Endothelial cell of umbilical vein (primary cell): Measurements from ENCODE around the gene CRYL1. TPM values are rescaled to one million over a fixed set of nuclear protein-coding genes. Genes with fewer than 3 reads are reported as not detected.
A peak's percentile ranks its signal among the peaks of the same experiment; 100 is the strongest.

Experiments used
- BruUV-seq: library from RNA; stranded (reverse); fragments of 400-500 nt; replicated peaks from 2 replicates; lab custom pipeline; 2021; lab: Mats Ljungman, UMichigan
- CTCF ChIA-PET: fragments of 300-600, 350-600 bp; sonication (Branson Sonifier 250); formaldehyde crosslinking; loops from one replicate; lab custom pipeline; 2021; ENCODE audit warnings: antibody characterized with exemption, inconsistent platforms; lab: Charles Lee
- POLR2A ChIA-PET: fragments of 300-600, 350-600 bp; sonication (Branson Sonifier 250); formaldehyde crosslinking; loops from one replicate; lab custom pipeline; 2021; ENCODE audit warnings: antibody characterized with exemption, inconsistent platforms; lab: Charles Lee
- DNase-seq: peaks from one replicate; pipeline ENCODE4 v3.0.0-alpha.2; 2011; ENCODE audit warnings: low read depth, low spot score
- FAIRE-seq: peaks from 2 replicates; lab custom pipeline; 2011; peaks lifted over from hg19 to GRCh38; lab: Jason Lieb, UNC
- H2AFZ ChIP-seq: 2 replicates; pipeline ENCODE4 v1.6.0; 2012; ENCODE audit warnings: low read depth, low read length, control low read depth, inconsistent platforms
- H3K27ac ChIP-seq: 2 replicates; pipeline ENCODE4 v1.5.1; 2011; ENCODE audit warnings: low read depth, mild to moderate bottlenecking, control low read depth, low read length, moderate library complexity; ENCODE audit not compliant: insufficient read depth
- H3K27me3 ChIP-seq, 2 experiments: 2 replicates each; pipeline versions ENCODE4 v1.6.0 to v1.6.1; 2011; ENCODE audit warnings: low read length in 2 of 2, mixed read lengths in 1 of 2; ENCODE audit not compliant: control insufficient read depth in 2 of 2, insufficient read depth in 2 of 2
- H3K36me3 ChIP-seq, 2 experiments: 2 replicates in 1 of 2; 3 replicates in 1 of 2; pipeline ENCODE4 v1.5.1; 2011; ENCODE audit warnings: low read length in 2 of 2, mild to moderate bottlenecking in 1 of 2, moderate library complexity in 1 of 2; ENCODE audit not compliant: control insufficient read depth in 2 of 2, insufficient read depth in 2 of 2; ENCODE audit errors: extremely low read depth in 1 of 2
- H3K4me1 ChIP-seq: 3 replicates; pipeline ENCODE4 v1.5.1; 2011; ENCODE audit warnings: mild to moderate bottlenecking, low read length; ENCODE audit not compliant: control insufficient read depth, insufficient read depth; ENCODE audit errors: extremely low read depth
- H3K4me2 ChIP-seq: 2 replicates; pipeline ENCODE4 v1.6.1; 2011; ENCODE audit warnings: low read length, control low read depth, mixed read lengths; ENCODE audit not compliant: insufficient read depth
- H3K4me3 ChIP-seq, 3 experiments: fragments of 200-600 bp in 1 of 3; sonication (generic), shearing (Covaris generic) in 1 of 3; replicated peaks in 1 of 3; 2 replicates each; pipeline ENCODE4 v1.5.1; 2011 to 2016; ENCODE audit warnings: control low read depth in 3 of 3, low read length in 3 of 3, mild to moderate bottlenecking in 2 of 3, inconsistent platforms in 1 of 3, low read depth in 1 of 3, moderate library complexity in 1 of 3; ENCODE audit not compliant: insufficient read depth in 1 of 3
- H3K79me2 ChIP-seq: 2 replicates; pipeline ENCODE4 v1.6.0; 2012; ENCODE audit warnings: low read length, inconsistent platforms; ENCODE audit not compliant: control insufficient read depth, insufficient read depth
- H3K9ac ChIP-seq: replicated peaks from 2 replicates; pipeline ENCODE3; 2011; ENCODE audit warnings: low read length, control low read depth; ENCODE audit not compliant: insufficient read depth; ENCODE audit errors: extremely low read depth
- H3K9me1 ChIP-seq: replicated peaks from 3 replicates; pipeline ENCODE4 v1.6.0; 2011; ENCODE audit warnings: mild to moderate bottlenecking, low read length; ENCODE audit not compliant: control insufficient read depth, insufficient read depth; ENCODE audit errors: extremely low read depth
- H3K9me3 ChIP-seq: replicated peaks from 2 replicates; pipeline ENCODE4 v1.5.1; 2012; ENCODE audit warnings: low read length, inconsistent platforms; ENCODE audit not compliant: control insufficient read depth, insufficient read depth
- H4K20me1 ChIP-seq: replicated peaks from 2 replicates; pipeline ENCODE3; 2011; ENCODE audit warnings: mild to moderate bottlenecking, low read length; ENCODE audit not compliant: control insufficient read depth, insufficient read depth; ENCODE audit errors: extremely low read depth
- CTCF ChIP-seq, 2 donors: IDR thresholded peaks; 1 replicate in 1 of 2; 2 replicates in 1 of 2; pipeline ENCODE4 v1.5.1; 2011; ENCODE audit warnings: low read length in 2 of 2, mild to moderate bottlenecking in 2 of 2, moderate library complexity in 2 of 2, control low read depth in 1 of 2, inconsistent platforms in 1 of 2, low read depth in 1 of 2; ENCODE audit not compliant: insufficient read depth in 1 of 2; ENCODE audit errors: extremely low read depth in 1 of 2
- EZH2 ChIP-seq: IDR thresholded peaks from 2 replicates; pipeline ENCODE4 v1.6.1; 2012; ENCODE audit warnings: borderline replicate concordance, low read depth, mild to moderate bottlenecking, moderate library complexity, low read length, inconsistent platforms; ENCODE audit not compliant: severe bottlenecking
- FOS ChIP-seq: IDR thresholded peaks from 2 replicates; pipeline ENCODE4 v1.6.1; 2011; ENCODE audit warnings: mild to moderate bottlenecking, low read length, moderate library complexity, borderline replicate concordance; ENCODE audit not compliant: insufficient read depth
- GATA2 ChIP-seq: IDR thresholded peaks from 2 replicates; pipeline ENCODE4 v1.7.0; 2011; ENCODE audit warnings: low read depth, mild to moderate bottlenecking, moderate library complexity, mixed read lengths, low read length; ENCODE audit not compliant: insufficient read length, insufficient read depth
- JUN ChIP-seq: IDR thresholded peaks from 2 replicates; pipeline ENCODE4 v1.6.1; 2011; ENCODE audit warnings: borderline replicate concordance, low read depth; ENCODE audit not compliant: insufficient read length, insufficient read depth
- MAX ChIP-seq: IDR thresholded peaks from 2 replicates; pipeline ENCODE4 v1.6.1; 2011; ENCODE audit not compliant: insufficient read depth, insufficient read length
- MYC ChIP-seq: IDR thresholded peaks from one replicate; pipeline ENCODE4 v1.6.1; 2011; ENCODE audit warnings: mild to moderate bottlenecking, low read depth, low read length
- POLR2A ChIP-seq: IDR thresholded peaks from 2 replicates; pipeline ENCODE4 v1.6.1; 2012; ENCODE audit warnings: low read depth, mild to moderate bottlenecking, control low read depth, low read length
- POLR2AphosphoS5 ChIP-seq: IDR thresholded peaks from 2 replicates; pipeline ENCODE4 v1.6.1; 2012; ENCODE audit warnings: low read depth, mild to moderate bottlenecking, control low read depth, low read length, moderate library complexity; ENCODE audit not compliant: insufficient read depth
- dilution Hi-C: fragments of 300-500 bp; cut with MboI; formaldehyde crosslinking; loops from one replicate; pipeline ENCODE4 v1.15.0; 2019; ENCODE audit warnings: low sequenced_read_pairs; ENCODE audit not compliant: extremely low pct_ligation_motif_present
- intact Hi-C: fragments of 100-400 bp; cut with micrococcal nuclease; formaldehyde crosslinking; loops from one replicate; pipeline ENCODE4 v1.10.0; 2022
- polyA plus RNA-seq, 4 experiments: library from polyadenylated mRNA; depleted of rRNA in 3 of 4; stranded (reverse) in 3 of 4; unstranded in 1 of 4; fragments of >200 nt; gene quantifications; 2 replicates each; pipeline versions ENCODE4 v1.2.1 to v1.2.3, GENCODE V29; 2011 to 2012; ENCODE audit warnings: missing spikeins in 1 of 4
- total RNA-seq: library from RNA; stranded (reverse); gene quantifications from 2 replicates; pipeline ENCODE4 v1.2.3, GENCODE V29; 2021

The CRYL1 gene
- total and polyA plus RNA-seq, 2 donors (not counting 3 experiments of a cell fraction or from before 2014, with no cell fraction given), result 13.9 to 39.0 TPM

GRCh38 chr13:20497006-20497775 is 28.5 kb downstream of the CRYL1 start:
- intact Hi-C loops, result loop anchor here (5.0 to 10.0 kb wide), 2 partner anchors 280 to 978 kb away; no protein-coding TSS in a partner anchor

More at GRCh38 chr13:20497006-20497775, 28.5 kb downstream of the CRYL1 start:
- no peak overlapping the region for H2AFZ ChIP-seq
- no peaks in the 10 kb centered on the region for H3K9me1 ChIP-seq
- H3K27ac ChIP-seq, result no peak overlapping the region
- H3K79me2 ChIP-seq, result no peaks in the 10 kb centered on the region
- H3K4me1 ChIP-seq, result peaks cover 4% of the 10 kb centered on the region
- no peak overlapping the region for H3K4me2 ChIP-seq
- FAIRE-seq, result peak; percentile 42
- H3K27me3 ChIP-seq, result no peaks in the 10 kb centered on the region
- BruUV-seq, result no TSS peak
- ChIA-PET CTCF (interaction anchor here (0.7 to 11.1 kb wide), 7 partner anchors 206 to 427 kb away, joined by 3 to 239 read pairs (median 18); partner anchors contain the start of gene IL17D), POLR2A (interaction anchor here (0.7 kb wide), 1 partner anchor 185 kb away, joined by 4 read pairs; no protein-coding TSS in a partner anchor)
- DNase-seq, result no peak
- TF ChIP-seq EZH2 (no peak), CTCF (IDR thresholded peaks at IDR 0.05; ENCODE audit: extremely low read depth in 1 of 2, insufficient read depth in 1 of 2, low read depth in 1 of 2, low read length in 2 of 2) (no peak), POLR2AphosphoS5 (no peak), MAX (no peak), JUN (no peak), POLR2A (no peak), GATA2 (no peak), FOS (no peak), MYC (no peak)
- no peaks in the 10 kb centered on the region for H3K9me3 ChIP-seq
- no peaks in the 10 kb centered on the region for H3K36me3 ChIP-seq
- dilution Hi-C loops, result no loop called here
- no peak overlapping the region for H3K4me3 ChIP-seq
- no peaks in the 10 kb centered on the region for H4K20me1 ChIP-seq
- no peak overlapping the region for H3K9ac ChIP-seq
